Suprapubic skin (tissue), 4 donors: ENCODE data around the gene MRPL19. TPM values are rescaled to one million over a fixed set of nuclear protein-coding genes. Genes with fewer than 3 reads are reported as not detected.

Source experiments
- DNase-seq, 2 donors: peaks; one replicate each; pipeline ENCODE4 v3.0.0-alpha.2; 2019; ENCODE audit warnings: low spot score in 2 of 2
- H3K27ac ChIP-seq: fragments of 200-600 bp; sonication (generic); one replicate; pipeline ENCODE4 v1.5.1; 2019
- H3K27me3 ChIP-seq: fragments of 200-600 bp; sonication (generic); one replicate; pipeline ENCODE4 v1.5.1; 2019
- H3K36me3 ChIP-seq: fragments of 200-600 bp; sonication (generic); one replicate; pipeline ENCODE4 v1.5.1; 2019
- H3K4me1 ChIP-seq: fragments of 200-600 bp; sonication (generic); one replicate; pipeline ENCODE4 v1.5.1; 2019
- H3K4me3 ChIP-seq: fragments of 200-600 bp; sonication (generic); one replicate; pipeline ENCODE4 v1.5.1; 2019; ENCODE audit warnings: mild to moderate bottlenecking
- H3K9me3 ChIP-seq: fragments of 200-600 bp; sonication (generic); one replicate; pipeline ENCODE4 v1.5.1; 2019
- CTCF ChIP-seq, 2 donors: fragments of 200-600 bp in 1 of 2; fragments of 450-650 bp in 1 of 2; sonication (generic) in 1 of 2; IDR thresholded peaks; one replicate each; pipeline ENCODE4 v1.5.1; 2016 to 2019; ENCODE audit warnings: antibody characterized with exemption in 2 of 2, mild to moderate bottlenecking in 1 of 2, moderate library complexity in 1 of 2
- EP300 ChIP-seq: sonication (generic); formaldehyde crosslinking; IDR thresholded peaks from one replicate; pipeline ENCODE4 v1.6.1; 2017; ENCODE audit warnings: antibody characterized with exemption
- POLR2A ChIP-seq, 2 donors: fragments of 450-650 bp; IDR thresholded peaks; one replicate each; pipeline ENCODE4 v1.6.1; 2017; ENCODE audit warnings: antibody characterized with exemption in 2 of 2, mild to moderate bottlenecking in 2 of 2, moderate library complexity in 2 of 2
- POLR2AphosphoS5 ChIP-seq, 3 donors: sonication (generic); formaldehyde crosslinking; IDR thresholded peaks; one replicate each; pipeline ENCODE4 v1.6.1; 2017; ENCODE audit warnings: antibody characterized with exemption in 3 of 3
- WGBS: methylation state at CpG from one replicate; pipeline ENCODE4 v1.1.5; 2018; 5-methylcytosine and 5-hydroxymethylcytosine counted together
- total RNA-seq, 4 donors: library from RNA; depleted of rRNA; stranded (reverse); fragments of >200 nt; gene quantifications; one replicate each; pipeline ENCODE4 v1.1.0, GENCODE V29; 2016

Gene MRPL19
- total RNA-seq, 4 donors from 2014 or later: 24.6 to 44.5 (median 27.5) TPM

GRCh38 chr2:75702593-75702992, 56.0 kb downstream of the MRPL19 start:
- H3K27me3 ChIP-seq: no peaks in the 10 kb centered on the region
- H3K9me3 ChIP-seq: no peaks in the 10 kb centered on the region
- H3K4me3 ChIP-seq: no peak overlapping the region
- no peak for TF ChIP-seq CTCF (IDR thresholded peaks at IDR 0.05)
- TF ChIP-seq POLR2AphosphoS5 (IDR thresholded peaks at IDR 0.05): no peak
- TF ChIP-seq EP300: no peak
- TF ChIP-seq POLR2A (IDR thresholded peaks at IDR 0.05): no peak
- H3K27ac ChIP-seq: no peak overlapping the region
- H3K36me3 ChIP-seq: peaks cover 79% of the 10 kb centered on the region
- DNase-seq: no peak
- 94% methylated on average over 4 of the region's 4 CpGs for WGBS
- peaks cover 3% of the 10 kb centered on the region for H3K4me1 ChIP-seq

- TF ChIP-seq POLR2A (IDR thresholded peaks at IDR 0.05) (no peak), CTCF (IDR thresholded peaks at IDR 0.05) (no peak), POLR2AphosphoS5 (IDR thresholded peaks at IDR 0.05) (no peak), EP300 (no peak)
- H3K36me3 ChIP-seq: peaks cover 69% of the 10 kb centered on the region
- no peaks in the 10 kb centered on the region for H3K27me3 ChIP-seq
- H3K4me1 ChIP-seq: peaks cover 11% of the 10 kb centered on the region
- no peak for DNase-seq
- no peak overlapping the region for H3K27ac ChIP-seq
- H3K9me3 ChIP-seq: no peaks in the 10 kb centered on the region
- 76% methylated on average over 4 of the region's 4 CpGs for WGBS
- no peak overlapping the region for H3K4me3 ChIP-seq
Observed at GRCh38 chr2:75703589-75704287, 57.2 kb downstream of the MRPL19 start.

GRCh38 chr2:75705921-75706320, 59.3 kb downstream of the MRPL19 start:
- no peak overlapping the region for H3K4me3 ChIP-seq
- TF ChIP-seq CTCF (IDR thresholded peaks at IDR 0.05) (no peak), EP300 (no peak)
- peaks cover 50% of the 10 kb centered on the region for H3K36me3 ChIP-seq
- H3K9me3 ChIP-seq: no peaks in the 10 kb centered on the region
- no peak for DNase-seq
- H3K27ac ChIP-seq: no peak overlapping the region
- H3K4me1 ChIP-seq: peaks cover 23% of the 10 kb centered on the region
- 26% methylated on average over 1 of the region's 1 CpG for WGBS
- no peaks in the 10 kb centered on the region for H3K27me3 ChIP-seq

GRCh38 chr2:75707901-75708300, 61.3 kb downstream of the MRPL19 start:
- 63% methylated on average over 3 of the region's 3 CpGs for WGBS
- Histone ChIP-seq H3K4me1 (peaks cover 29% of the 10 kb centered on the region), H3K27me3 (no peaks in the 10 kb centered on the region), H3K4me3 (no peak overlapping the region), H3K27ac (no peak overlapping the region), H3K36me3 (peaks cover 31% of the 10 kb centered on the region), H3K9me3 (no peaks in the 10 kb centered on the region)
- TF ChIP-seq POLR2A (IDR thresholded peaks at IDR 0.05) (no peak), EP300 (no peak), POLR2AphosphoS5 (IDR thresholded peaks at IDR 0.05) (no peak), CTCF (IDR thresholded peaks at IDR 0.05) (no peak)
- no peak for DNase-seq

- no peaks in the 10 kb centered on the region for H3K9me3 ChIP-seq
- TF ChIP-seq POLR2A (IDR thresholded peaks at IDR 0.05): no peak
- TF ChIP-seq POLR2AphosphoS5 (IDR thresholded peaks at IDR 0.05): no peak
- no peak for TF ChIP-seq CTCF (IDR thresholded peaks at IDR 0.05)
- TF ChIP-seq EP300: no peak
- 35% methylated on average over 3 of the region's 3 CpGs for whole genome bisulfite sequencing
- H3K4me1 ChIP-seq: peaks cover 29% of the 10 kb centered on the region
- peaks cover 17% of the 10 kb centered on the region for H3K36me3 ChIP-seq
- H3K27ac ChIP-seq: no peak overlapping the region
- H3K27me3 ChIP-seq: no peaks in the 10 kb centered on the region
- H3K4me3 ChIP-seq: peak overlapping the region; percentile 75
- no peak for DNase-seq
Observed at GRCh38 chr2:75709297-75709696, 62.7 kb downstream of the MRPL19 start.
